K562 (cell line): ENCODE results near the gene RIPPLY3. TPM values are rescaled to one million over a fixed set of nuclear protein-coding genes. Genes with fewer than 3 reads are reported as not detected.
A peak's percentile ranks its signal among the peaks of the same experiment; 100 is the strongest.

Source experiments
- ATF7 ChIP-seq: fragments of 450-650 bp; IDR thresholded peaks from 2 replicates; pipeline ENCODE4 v1.7.1; 2014; ENCODE audit warnings: mild to moderate bottlenecking, moderate library complexity
- CBX5 ChIP-seq: IDR thresholded peaks from 2 replicates; pipeline ENCODE4 v1.6.1; 2014; ENCODE audit warnings: low read depth, borderline replicate concordance
- ELK3 ChIP-seq: fragments of 450-650 bp; formaldehyde crosslinking; IDR thresholded peaks from 2 replicates; pipeline ENCODE4 v1.4.0; 2020; ENCODE audit warnings: mild to moderate bottlenecking
- EP300 ChIP-seq: IDR thresholded peaks from 2 replicates; pipeline ENCODE4 v1.6.1; 2012; ENCODE audit warnings: low read length, improper control_type of control experiment
- ETV5 ChIP-seq: sonication (generic); formaldehyde crosslinking; IDR thresholded peaks from 2 replicates; pipeline ENCODE4 v1.4.0; 2020; ENCODE audit warnings: low read depth, mild to moderate bottlenecking, missing genetic modification reagents
- EZH2 ChIP-seq: IDR thresholded peaks from 2 replicates; pipeline ENCODE4 v1.6.1; 2012; ENCODE audit warnings: low read depth, mild to moderate bottlenecking, inconsistent platforms, low read length, borderline replicate concordance
- NFIC ChIP-seq: fragments of 450-650 bp; IDR thresholded peaks from 2 replicates; pipeline ENCODE4 v1.6.1; 2017; ENCODE audit warnings: mild to moderate bottlenecking, inconsistent platforms
- NR2F6 ChIP-seq: fragments of 450-650 bp; formaldehyde crosslinking; IDR thresholded peaks from 2 replicates; pipeline ENCODE4 v1.4.0; 2020; ENCODE audit warnings: mild to moderate bottlenecking
- PCBP1 ChIP-seq: fragments of 200-400 bp; formaldehyde crosslinking; IDR thresholded peaks from 2 replicates; pipeline ENCODE4 v1.6.1; 2018; ENCODE audit warnings: mild to moderate bottlenecking, low read depth, low read length; ENCODE audit not compliant: poor library complexity, severe bottlenecking
- PHB ChIP-seq: fragments of 250-450 bp; sonication (Bioruptor Pico); IDR thresholded peaks from 2 replicates; pipeline ENCODE4 v1.5.0; 2021
- PHB2 ChIP-seq: fragments of 450-650 bp; IDR thresholded peaks from 2 replicates; pipeline ENCODE4 v1.6.1; 2017; ENCODE audit warnings: low read depth
- RB1 ChIP-seq: fragments of 450-650 bp; IDR thresholded peaks from 2 replicates; pipeline ENCODE4 v1.6.1; 2017; ENCODE audit warnings: low read depth, mild to moderate bottlenecking
- RBM39 ChIP-seq: fragments of 200-400 bp; formaldehyde crosslinking; optimal IDR thresholded peaks from 2 replicates; pipeline ENCODE3; 2018; ENCODE audit warnings: low read depth, low read length
- SMAD1 ChIP-seq: fragments of 150-350 bp; IDR thresholded peaks from 2 replicates; pipeline ENCODE4 v1.6.1; 2014; ENCODE audit warnings: low read length, low read depth; ENCODE audit not compliant: partially characterized antibody
- ZBTB34 ChIP-seq: fragments of 250-450 bp; sonication (Bioruptor Pico); IDR thresholded peaks from 2 replicates; pipeline ENCODE4 v1.8.0; 2021; ENCODE audit warnings: mild to moderate bottlenecking, moderate library complexity
- ZNF134 ChIP-seq: fragments of 250-450 bp; sonication (Bioruptor Pico); conservative IDR thresholded peaks from 2 replicates; pipeline ENCODE4 v1.4.0; 2020
- ZNF324 ChIP-seq: fragments of 250-450 bp; sonication (Bioruptor Pico); IDR thresholded peaks from 2 replicates; pipeline ENCODE4 v1.4.0; 2020; ENCODE audit warnings: mild to moderate bottlenecking
- polyA plus RNA-seq, 8 experiments: library from polyadenylated mRNA; depleted of rRNA in 4 of 8; stranded (reverse) in 5 of 8; unstranded in 3 of 8; fragments of >200 nt; fragmentation: Nextera tagmentation in 2 of 8; fragmentation: Illumina TruSeq in 1 of 8; extraction: Ambion mirVana in 2 of 8; extraction: Trizol in 1 of 8; gene quantifications; 2 replicates each; pipeline versions ENCODE4 v1.2.1 to v1.2.3, GENCODE V29; 2011 to 2014; ENCODE audit warnings: inconsistent platforms in 1 of 8, missing spikeins in 1 of 8
- total RNA-seq, 7 experiments: library from RNA; depleted of rRNA in 6 of 7; stranded (reverse); fragments of >200 nt in 6 of 7; fragmentation: Illumina TruSeq in 2 of 7; extraction: Trizol in 2 of 7; gene quantifications; 2 replicates each; pipeline versions ENCODE4 v1.2.1 to v1.2.3, GENCODE V29; 2011 to 2021; ENCODE audit warnings: low replicate concordance in 1 of 7
- TF ChIP-seq, protein P1 (sequence below): IDR thresholded peaks from 2 replicates; pipeline ENCODE4 v1.6.1; 2011; ENCODE audit warnings: borderline replicate concordance, low read depth, mild to moderate bottlenecking, moderate library complexity, low read length; ENCODE audit not compliant: insufficient read depth, poor library complexity, severe bottlenecking
- TF ChIP-seq, protein P2 (sequence below): sonication (generic); formaldehyde crosslinking; IDR thresholded peaks from 2 replicates; pipeline ENCODE4 v1.8.0; 2023; ENCODE audit warnings: missing genetic modification reagents, mild to moderate bottlenecking, borderline replicate concordance

Gene RIPPLY3
- total and polyA plus RNA-seq, 9 of the 15 experiments (the other 6 are each of a cell fraction or from before 2014, with no cell fraction given) = not detected

GRCh38 chr21:36966066-36966820 is 40.3 kb upstream of the RIPPLY3 start, which contains the start of gene HLCS (continued):
- TF ChIP-seq RB1 (peak; percentile 88; the same call in 1 of the 2 replicates), ZNF324 (CRISPR knock-in tag) (no peak), PCBP1 (peak; percentile 88), CBX5 (no peak), ETV5 (CRISPR knock-in tag) (peak; percentile 17; the same call in 1 of the 2 replicates), EP300 (no peak), RBM39 (no peak), SMAD1 (peak; percentile 10), NR2F6 (CRISPR knock-in tag) (no peak), ELK3 (CRISPR knock-in tag) (no peak), NFIC (peak; percentile 4; the same call in 1 of the 2 replicates), ZBTB34 (CRISPR knock-in tag) (no peak), PHB2 (no peak), ATF7 (no peak), PHB (CRISPR knock-in tag) (0 out of 2 replicates have a peak, but pooled peaks have one; percentile 65), ZNF134 (CRISPR knock-in tag) (no peak), EZH2 (no peak)
- TF ChIP-seq, protein P1, sequence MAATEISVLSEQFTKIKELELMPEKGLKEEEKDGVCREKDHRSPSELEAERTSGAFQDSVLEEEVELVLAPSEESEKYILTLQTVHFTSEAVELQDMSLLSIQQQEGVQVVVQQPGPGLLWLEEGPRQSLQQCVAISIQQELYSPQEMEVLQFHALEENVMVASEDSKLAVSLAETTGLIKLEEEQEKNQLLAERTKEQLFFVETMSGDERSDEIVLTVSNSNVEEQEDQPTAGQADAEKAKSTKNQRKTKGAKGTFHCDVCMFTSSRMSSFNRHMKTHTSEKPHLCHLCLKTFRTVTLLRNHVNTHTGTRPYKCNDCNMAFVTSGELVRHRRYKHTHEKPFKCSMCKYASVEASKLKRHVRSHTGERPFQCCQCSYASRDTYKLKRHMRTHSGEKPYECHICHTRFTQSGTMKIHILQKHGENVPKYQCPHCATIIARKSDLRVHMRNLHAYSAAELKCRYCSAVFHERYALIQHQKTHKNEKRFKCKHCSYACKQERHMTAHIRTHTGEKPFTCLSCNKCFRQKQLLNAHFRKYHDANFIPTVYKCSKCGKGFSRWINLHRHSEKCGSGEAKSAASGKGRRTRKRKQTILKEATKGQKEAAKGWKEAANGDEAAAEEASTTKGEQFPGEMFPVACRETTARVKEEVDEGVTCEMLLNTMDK = no peak
- TF ChIP-seq, protein P2, sequence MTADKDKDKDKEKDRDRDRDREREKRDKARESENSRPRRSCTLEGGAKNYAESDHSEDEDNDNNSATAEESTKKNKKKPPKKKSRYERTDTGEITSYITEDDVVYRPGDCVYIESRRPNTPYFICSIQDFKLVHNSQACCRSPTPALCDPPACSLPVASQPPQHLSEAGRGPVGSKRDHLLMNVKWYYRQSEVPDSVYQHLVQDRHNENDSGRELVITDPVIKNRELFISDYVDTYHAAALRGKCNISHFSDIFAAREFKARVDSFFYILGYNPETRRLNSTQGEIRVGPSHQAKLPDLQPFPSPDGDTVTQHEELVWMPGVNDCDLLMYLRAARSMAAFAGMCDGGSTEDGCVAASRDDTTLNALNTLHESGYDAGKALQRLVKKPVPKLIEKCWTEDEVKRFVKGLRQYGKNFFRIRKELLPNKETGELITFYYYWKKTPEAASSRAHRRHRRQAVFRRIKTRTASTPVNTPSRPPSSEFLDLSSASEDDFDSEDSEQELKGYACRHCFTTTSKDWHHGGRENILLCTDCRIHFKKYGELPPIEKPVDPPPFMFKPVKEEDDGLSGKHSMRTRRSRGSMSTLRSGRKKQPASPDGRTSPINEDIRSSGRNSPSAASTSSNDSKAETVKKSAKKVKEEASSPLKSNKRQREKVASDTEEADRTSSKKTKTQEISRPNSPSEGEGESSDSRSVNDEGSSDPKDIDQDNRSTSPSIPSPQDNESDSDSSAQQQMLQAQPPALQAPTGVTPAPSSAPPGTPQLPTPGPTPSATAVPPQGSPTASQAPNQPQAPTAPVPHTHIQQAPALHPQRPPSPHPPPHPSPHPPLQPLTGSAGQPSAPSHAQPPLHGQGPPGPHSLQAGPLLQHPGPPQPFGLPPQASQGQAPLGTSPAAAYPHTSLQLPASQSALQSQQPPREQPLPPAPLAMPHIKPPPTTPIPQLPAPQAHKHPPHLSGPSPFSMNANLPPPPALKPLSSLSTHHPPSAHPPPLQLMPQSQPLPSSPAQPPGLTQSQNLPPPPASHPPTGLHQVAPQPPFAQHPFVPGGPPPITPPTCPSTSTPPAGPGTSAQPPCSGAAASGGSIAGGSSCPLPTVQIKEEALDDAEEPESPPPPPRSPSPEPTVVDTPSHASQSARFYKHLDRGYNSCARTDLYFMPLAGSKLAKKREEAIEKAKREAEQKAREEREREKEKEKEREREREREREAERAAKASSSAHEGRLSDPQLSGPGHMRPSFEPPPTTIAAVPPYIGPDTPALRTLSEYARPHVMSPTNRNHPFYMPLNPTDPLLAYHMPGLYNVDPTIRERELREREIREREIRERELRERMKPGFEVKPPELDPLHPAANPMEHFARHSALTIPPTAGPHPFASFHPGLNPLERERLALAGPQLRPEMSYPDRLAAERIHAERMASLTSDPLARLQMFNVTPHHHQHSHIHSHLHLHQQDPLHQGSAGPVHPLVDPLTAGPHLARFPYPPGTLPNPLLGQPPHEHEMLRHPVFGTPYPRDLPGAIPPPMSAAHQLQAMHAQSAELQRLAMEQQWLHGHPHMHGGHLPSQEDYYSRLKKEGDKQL = no peak
